SJSA1 (cell line): ENCODE results near the gene RAD51B. TPM values are rescaled to one million over a fixed set of nuclear protein-coding genes. Genes with fewer than 3 reads are reported as not detected.

Experiments used
- DNase-seq, 2 experiments: peaks; one replicate each; pipeline ENCODE4 v3.0.0-alpha.2; 2015 to 2020; ENCODE audit warnings: low spot score in 2 of 2, low read depth in 1 of 2
- H3K27ac ChIP-seq: fragments of 250-450 bp; sonication (Bioruptor Pico); 2 replicates; pipeline ENCODE4 v1.5.1; 2020; ENCODE audit warnings: mild to moderate bottlenecking, moderate library complexity
- H3K27me3 ChIP-seq: fragments of 250-450 bp; sonication (Bioruptor Pico); replicated peaks from 2 replicates; pipeline ENCODE4 v1.5.1; 2020; ENCODE audit warnings: mild to moderate bottlenecking, moderate library complexity
- H3K36me3 ChIP-seq: fragments of 250-450 bp; sonication (Bioruptor Pico); 2 replicates; pipeline ENCODE4 v1.5.1; 2020; ENCODE audit warnings: mild to moderate bottlenecking
- H3K4me1 ChIP-seq: fragments of 250-450 bp; sonication (Bioruptor Pico); replicated peaks from 2 replicates; pipeline ENCODE4 v1.6.1; 2021; ENCODE audit warnings: mild to moderate bottlenecking
- H3K4me3 ChIP-seq: fragments of 250-450 bp; sonication (Bioruptor Pico); 2 replicates; pipeline ENCODE4 v1.5.1; 2020; ENCODE audit warnings: mild to moderate bottlenecking
- H3K9me3 ChIP-seq: fragments of 250-450 bp; sonication (Bioruptor Pico); replicated peaks from 2 replicates; pipeline ENCODE4 v1.5.1; 2020; ENCODE audit warnings: mild to moderate bottlenecking
- total RNA-seq: library from RNA; depleted of rRNA; stranded (reverse); fragments of >200 nt; shearing (Covaris generic); gene quantifications from 2 replicates; pipeline ENCODE4 v1.2.3, GENCODE V29; 2014

RAD51B gene
- total RNA-seq, 1 experiment from 2014 or later = 4.7 TPM

DNA sequence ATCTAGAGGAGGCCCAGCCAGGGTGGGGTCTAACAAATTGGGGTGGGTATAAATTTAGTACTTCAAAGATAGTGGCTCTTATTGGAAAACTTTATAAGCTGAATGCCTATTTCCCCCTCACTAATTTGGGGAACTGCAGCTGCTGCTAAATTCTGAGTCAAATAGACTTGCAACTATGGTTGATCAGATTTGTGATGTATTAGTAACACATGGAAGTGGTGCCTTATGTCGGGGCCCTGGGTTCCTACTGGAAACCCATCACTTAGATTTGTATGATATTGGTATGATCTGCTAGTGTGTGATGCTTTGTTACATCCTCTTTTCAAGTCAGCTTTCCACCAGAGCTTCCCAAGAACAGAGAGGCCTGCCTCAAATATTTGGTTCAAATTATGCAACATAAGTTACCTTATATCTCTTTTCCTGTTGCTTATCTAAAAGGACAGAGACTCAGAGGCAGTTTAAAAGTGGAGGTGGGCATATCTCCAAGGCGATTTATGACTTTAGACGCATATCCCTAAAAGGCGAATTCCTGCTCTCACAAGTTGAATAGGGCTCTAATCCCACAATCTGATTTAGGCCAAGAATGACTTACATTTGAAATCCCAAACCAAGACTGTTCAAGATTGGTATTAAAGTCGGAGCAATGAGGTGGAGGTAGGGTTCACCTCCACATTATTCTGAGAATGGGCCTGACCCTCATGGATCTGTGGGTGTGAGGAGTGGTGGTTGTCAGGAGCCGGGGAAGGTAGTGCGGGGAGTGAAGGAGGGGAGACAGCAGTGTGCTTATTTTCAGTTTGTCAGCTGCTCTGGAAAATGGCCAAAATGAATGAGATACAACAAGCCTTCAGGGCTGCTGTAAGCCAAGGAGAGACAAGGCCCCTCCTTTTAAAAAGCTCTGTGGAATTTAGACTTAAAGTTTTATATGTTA lies 425.8 kb downstream of the RAD51B start:
- no peaks in the 10 kb centered on the region for H3K27me3 ChIP-seq
- no peaks in the 10 kb centered on the region for H3K36me3 ChIP-seq
- H3K9me3 ChIP-seq = no peaks in the 10 kb centered on the region
- peak overlapping the region; percentile 23; the same call in 1 of the 2 replicates for H3K27ac ChIP-seq
- peaks cover 61% of the 10 kb centered on the region for H3K4me1 ChIP-seq
- no peak for DNase-seq
- no peak overlapping the region for H3K4me3 ChIP-seq

DNA sequence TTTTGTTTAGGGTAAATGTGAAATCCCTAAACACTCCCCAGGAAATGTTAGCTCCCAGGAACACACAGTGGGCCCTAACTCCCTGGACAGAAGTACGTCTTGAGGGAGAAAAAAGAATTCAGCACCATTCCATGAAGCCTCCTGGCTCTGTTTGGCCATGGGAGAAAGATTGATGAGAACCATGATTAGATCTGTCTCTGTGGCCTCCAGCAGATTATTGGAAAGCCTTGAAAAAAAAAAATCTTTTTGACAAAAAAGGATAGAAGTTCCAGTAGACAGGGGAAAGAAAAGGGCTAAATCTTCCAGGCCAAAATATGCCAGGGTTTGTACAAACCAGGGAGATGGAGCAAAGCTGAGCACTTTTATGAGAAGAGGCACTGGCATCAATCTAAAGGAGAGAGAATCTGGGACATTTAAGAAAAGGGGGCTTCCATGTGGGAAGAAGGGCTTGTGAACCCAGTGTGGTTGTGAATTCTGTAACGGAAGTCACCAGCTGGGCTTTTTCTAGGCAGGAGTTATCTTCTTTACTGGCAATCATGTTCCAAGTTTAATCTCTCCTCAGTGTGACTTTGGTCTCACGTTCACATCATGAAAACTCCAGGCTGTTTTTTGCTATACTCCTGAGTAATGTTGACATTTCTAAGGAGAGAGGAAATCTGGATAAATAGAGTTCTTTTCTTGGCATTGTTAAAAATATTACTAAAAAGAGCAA lies 426.7 kb downstream of the RAD51B start:
- peak in 1 of 2 experiments; percentile 33 for DNase-seq
- Histone ChIP-seq H3K4me1 (peaks cover 67% of the 10 kb centered on the region), H3K4me3 (no peak overlapping the region), H3K27ac (peak overlapping the region; percentile 23; the same call in 1 of the 2 replicates), H3K27me3 (no peaks in the 10 kb centered on the region), H3K9me3 (no peaks in the 10 kb centered on the region), H3K36me3 (no peaks in the 10 kb centered on the region)

DNA sequence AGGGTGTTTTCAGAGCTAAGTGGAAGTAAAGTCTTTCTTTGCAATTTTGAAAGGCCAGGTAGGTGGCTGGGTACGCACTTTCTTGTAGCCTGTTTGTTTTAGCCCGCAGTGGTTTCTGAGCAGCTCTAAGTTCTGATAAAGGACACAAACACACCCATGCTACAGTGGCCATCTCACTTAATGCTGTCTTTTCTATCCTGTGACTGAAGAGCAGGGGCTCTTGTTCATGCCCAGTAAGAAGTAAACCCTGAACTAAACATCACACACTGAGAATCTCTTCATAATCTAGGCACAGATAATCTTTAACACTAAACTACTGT lies 427.2 kb downstream of the RAD51B start:
- Histone ChIP-seq H3K27ac (0 out of 2 replicates have a peak overlapping the region, but pooled peaks have one; percentile 23), H3K4me1 (peaks cover 67% of the 10 kb centered on the region), H3K36me3 (no peaks in the 10 kb centered on the region), H3K4me3 (no peak overlapping the region), H3K9me3 (no peaks in the 10 kb centered on the region), H3K27me3 (no peaks in the 10 kb centered on the region)
- DNase-seq = no peak

DNA sequence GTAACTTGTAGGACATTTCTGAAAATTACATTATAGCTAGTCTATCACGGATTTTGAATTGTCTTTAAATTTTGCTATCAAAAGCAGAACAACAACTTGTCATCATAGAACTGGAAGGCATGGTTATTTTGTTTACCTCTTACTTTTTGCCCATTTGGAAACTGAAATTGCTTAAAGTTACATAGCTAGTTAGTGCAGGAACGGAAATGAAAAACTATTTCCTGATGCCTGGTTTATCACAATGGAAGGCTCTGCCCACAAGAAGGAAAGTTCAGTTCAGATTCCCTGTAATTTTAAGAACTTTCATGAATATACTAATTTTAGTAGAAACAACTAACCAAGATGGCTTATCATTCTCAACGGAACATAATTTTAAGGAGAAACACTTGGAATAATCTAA lies 427.7 kb downstream of the RAD51B start:
- no peak for DNase-seq
- no peak overlapping the region for H3K4me3 ChIP-seq
- no peak overlapping the region for H3K27ac ChIP-seq
- no peaks in the 10 kb centered on the region for H3K36me3 ChIP-seq
- H3K27me3 ChIP-seq = no peaks in the 10 kb centered on the region
- peaks cover 67% of the 10 kb centered on the region for H3K4me1 ChIP-seq
- no peaks in the 10 kb centered on the region for H3K9me3 ChIP-seq

DNA sequence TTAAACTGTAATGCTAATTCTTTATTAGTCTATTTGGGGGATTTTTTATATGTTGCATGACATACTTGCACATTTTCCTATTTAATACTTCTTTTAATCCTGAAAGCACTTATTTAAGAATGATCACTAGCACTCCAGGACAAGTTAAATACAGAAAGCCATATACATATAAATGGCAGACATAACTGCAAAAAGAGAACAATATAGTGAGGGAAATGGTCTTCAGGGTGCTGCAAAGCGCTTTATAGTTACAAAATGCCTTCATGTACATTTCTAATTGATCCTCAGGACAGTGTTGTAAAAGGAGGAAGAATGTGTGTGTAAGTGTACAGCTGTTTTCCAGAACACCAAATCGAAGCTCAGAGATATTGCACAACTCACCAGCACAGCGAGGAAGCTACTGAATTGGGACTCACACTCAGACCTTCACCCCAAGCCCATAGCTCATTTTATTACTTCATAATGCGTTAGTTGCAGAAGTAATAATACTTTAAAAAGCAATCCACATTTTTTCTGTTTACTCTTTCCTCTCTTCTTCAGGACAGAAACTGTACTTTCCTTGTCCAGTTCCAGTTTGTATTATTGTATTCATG lies 428.2 kb downstream of the RAD51B start:
- H3K27ac ChIP-seq = no peak overlapping the region
- H3K4me1 ChIP-seq = peaks cover 67% of the 10 kb centered on the region
- DNase-seq = no peak

DNA sequence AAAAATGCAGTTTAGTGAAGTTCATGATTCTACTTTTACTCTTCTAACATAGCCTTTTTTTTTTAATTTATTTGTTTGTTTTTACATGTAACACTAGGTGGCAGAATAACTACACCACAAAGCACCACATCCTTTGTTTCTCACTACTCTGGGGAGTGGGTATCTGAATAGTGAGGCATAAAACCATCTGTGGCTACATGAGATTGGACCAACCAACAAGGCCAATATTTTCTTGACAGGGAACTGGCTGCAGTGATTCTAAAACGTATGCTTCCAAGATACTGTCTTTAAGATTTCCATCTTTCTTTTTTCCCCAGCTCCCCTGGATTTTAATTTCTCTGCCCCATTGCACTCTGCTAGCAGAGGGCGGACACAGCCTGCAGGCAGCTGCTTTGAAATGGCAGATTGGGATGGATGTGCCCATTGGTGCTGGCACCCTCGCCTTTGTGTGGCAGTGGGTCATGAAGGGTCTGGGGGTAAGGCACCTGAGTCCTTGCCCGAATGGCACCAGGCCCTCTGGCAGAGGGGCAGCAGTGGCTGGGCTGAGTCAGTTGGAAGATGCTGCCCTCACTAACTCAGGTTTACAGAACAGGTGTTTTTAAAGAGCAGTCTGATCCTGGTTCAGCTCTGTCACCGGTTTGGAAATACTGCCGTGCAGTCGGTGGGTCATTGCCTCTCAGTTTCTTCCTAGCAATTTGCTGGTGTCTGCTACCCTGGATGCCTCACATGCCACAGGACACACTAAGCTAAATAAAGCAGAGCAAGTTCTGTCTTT lies 429.1 kb downstream of the RAD51B start:
- DNase-seq = peak in 1 of 2 experiments; percentile 60
- no peak overlapping the region for H3K4me3 ChIP-seq
- H3K27me3 ChIP-seq = no peaks in the 10 kb centered on the region
- peak overlapping the region; percentile 41; the same call in 1 of the 2 replicates for H3K27ac ChIP-seq
- H3K36me3 ChIP-seq = no peaks in the 10 kb centered on the region
- peaks cover 68% of the 10 kb centered on the region for H3K4me1 ChIP-seq
- no peaks in the 10 kb centered on the region for H3K9me3 ChIP-seq

More for the DNA sequence above, 428.2 kb downstream of the RAD51B start:
- Histone ChIP-seq H3K9me3 (no peaks in the 10 kb centered on the region), H3K36me3 (no peaks in the 10 kb centered on the region), H3K4me3 (no peak overlapping the region), H3K27me3 (no peaks in the 10 kb centered on the region)

DNA sequence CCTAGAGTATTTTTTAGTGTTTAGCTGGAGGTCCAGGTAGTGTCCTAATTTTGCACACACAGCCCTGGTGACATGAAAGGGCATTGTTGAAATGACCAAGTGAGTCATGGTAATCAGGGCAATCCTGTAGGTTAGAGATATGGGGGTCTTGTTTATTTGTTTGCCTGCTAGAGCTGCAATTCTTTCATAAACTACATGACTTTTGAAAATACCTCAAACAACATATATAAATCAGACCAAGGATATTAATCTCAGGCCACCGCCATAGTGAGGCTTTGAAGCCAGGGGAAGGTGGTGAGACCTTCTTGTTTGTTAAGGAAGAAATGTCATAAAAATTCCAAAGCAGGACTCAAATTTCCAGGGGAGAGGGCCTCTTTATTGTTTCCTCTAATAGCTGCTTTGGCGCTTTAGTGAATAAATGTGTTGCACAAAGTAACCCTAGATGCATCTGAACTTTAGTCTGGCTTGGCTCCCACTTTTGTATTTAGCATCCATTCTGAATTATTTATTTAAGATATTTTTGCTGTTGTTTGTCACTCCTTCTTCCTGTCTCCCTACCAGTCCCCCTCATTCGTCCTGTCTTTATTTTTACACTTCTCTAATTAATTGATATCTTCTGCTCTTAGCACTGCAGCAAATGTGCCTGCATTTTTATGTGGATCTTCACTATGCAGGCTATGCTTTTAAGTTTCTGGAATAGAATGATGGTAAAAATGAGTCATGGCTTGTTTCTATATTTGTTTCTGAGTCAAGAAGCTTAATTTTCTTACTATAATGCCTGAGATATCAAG lies 430.3 kb downstream of the RAD51B start:
- DNase-seq = peak in 1 of 2 experiments; percentile 52
- Histone ChIP-seq H3K27ac (peak overlapping the region; percentile 41), H3K4me1 (peaks cover 62% of the 10 kb centered on the region), H3K36me3 (no peaks in the 10 kb centered on the region), H3K27me3 (no peaks in the 10 kb centered on the region), H3K4me3 (no peak overlapping the region), H3K9me3 (no peaks in the 10 kb centered on the region)

DNA sequence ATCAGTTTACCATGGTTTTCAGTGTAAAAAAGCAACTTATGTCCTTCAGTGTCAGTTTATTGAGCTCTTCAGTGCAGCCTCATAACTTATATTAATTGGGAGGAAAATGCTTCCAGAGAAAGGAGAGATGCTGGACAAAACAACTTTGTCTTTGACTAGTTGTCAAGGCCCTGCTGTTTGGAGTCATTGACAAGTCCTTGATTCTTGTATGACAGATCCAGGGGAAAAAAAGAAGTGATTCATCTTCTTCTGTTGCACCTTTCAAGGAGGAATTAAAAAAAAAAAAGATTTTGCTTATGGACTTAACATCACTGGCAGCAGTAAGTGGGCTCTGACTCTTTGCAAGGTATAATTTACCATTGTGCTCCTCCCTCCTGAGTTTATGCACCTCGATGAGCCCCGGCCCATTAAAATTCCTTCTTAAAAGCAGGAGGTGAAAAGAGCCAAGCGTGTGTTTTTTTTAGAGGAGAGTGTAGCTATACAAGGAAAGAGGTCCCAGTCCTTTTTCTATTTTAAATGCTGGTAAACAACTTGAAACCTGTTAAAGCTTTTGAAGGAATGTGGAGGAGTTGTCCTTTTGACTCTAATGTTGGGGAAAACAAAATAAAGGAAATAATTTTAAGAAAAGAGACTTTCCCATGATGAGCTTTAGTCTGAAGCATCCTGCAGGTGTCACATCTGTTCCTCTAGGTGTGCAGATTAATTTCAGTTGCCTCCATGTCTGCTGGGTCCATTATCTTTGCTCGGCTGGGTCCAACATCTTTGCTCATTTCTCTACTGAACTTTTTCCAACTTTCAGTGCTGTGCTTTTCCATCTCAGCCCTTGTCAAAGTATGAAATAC lies 431.6 kb downstream of the RAD51B start:
- Histone ChIP-seq H3K9me3 (no peaks in the 10 kb centered on the region), H3K36me3 (no peaks in the 10 kb centered on the region), H3K4me3 (no peak overlapping the region), H3K27ac (peak overlapping the region; percentile 37; the same call in 1 of the 2 replicates), H3K4me1 (peaks cover 64% of the 10 kb centered on the region), H3K27me3 (no peaks in the 10 kb centered on the region)
- DNase-seq = no peak

DNA sequence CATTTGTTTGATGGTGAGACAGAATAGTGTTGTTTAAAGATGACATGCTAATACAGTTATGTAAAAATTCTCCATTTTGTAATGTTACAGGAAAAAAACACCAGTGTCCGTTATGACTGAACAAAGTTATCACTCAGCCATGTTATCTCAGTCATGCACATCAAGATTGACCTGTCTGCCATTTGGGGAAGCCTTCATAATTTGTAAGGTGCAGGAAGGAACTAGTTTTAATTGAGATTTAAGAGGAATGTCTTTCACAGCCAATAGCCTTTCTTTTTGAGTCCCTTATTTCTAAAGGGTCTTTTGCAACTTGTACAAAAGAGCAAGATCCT lies 432.2 kb downstream of the RAD51B start:
- Histone ChIP-seq H3K4me1 (peaks cover 58% of the 10 kb centered on the region), H3K36me3 (no peaks in the 10 kb centered on the region), H3K4me3 (no peak overlapping the region), H3K27ac (no peak overlapping the region), H3K27me3 (no peaks in the 10 kb centered on the region), H3K9me3 (no peaks in the 10 kb centered on the region)
- DNase-seq = no peak

DNA sequence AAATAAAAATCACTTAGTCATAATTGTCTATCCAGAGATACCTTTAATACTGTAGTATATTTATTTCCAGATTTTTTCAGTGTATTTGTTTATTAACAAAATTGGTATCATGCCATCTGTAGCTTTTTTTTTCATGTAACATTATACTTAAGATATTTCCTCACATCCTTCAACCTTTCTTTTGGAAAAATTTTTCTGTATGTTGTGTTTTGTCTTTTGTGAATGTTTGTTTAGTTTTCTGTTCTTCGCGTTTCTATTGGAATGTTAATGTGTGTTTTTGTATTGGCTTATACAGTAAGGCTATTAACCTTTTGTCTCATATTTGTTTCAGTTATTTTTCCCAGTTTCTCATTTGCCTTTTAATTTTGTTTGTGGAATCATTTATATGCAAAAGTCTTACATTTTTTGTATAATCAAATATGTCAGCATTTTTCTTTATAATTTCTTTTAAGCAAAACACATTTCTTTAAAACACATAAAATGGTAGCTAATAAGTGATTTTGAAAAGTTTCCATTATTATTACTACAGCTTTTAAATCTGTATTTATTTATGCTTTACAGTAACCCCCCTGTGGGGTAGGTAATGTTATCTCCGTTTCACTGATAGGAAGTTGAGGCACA lies 433.7 kb downstream of the RAD51B start:
- no peak overlapping the region for H3K4me3 ChIP-seq
- no peaks in the 10 kb centered on the region for H3K9me3 ChIP-seq
- H3K36me3 ChIP-seq = no peaks in the 10 kb centered on the region
- no peak overlapping the region for H3K27ac ChIP-seq
- no peak for DNase-seq
- peaks cover 48% of the 10 kb centered on the region for H3K4me1 ChIP-seq
- no peaks in the 10 kb centered on the region for H3K27me3 ChIP-seq

DNA sequence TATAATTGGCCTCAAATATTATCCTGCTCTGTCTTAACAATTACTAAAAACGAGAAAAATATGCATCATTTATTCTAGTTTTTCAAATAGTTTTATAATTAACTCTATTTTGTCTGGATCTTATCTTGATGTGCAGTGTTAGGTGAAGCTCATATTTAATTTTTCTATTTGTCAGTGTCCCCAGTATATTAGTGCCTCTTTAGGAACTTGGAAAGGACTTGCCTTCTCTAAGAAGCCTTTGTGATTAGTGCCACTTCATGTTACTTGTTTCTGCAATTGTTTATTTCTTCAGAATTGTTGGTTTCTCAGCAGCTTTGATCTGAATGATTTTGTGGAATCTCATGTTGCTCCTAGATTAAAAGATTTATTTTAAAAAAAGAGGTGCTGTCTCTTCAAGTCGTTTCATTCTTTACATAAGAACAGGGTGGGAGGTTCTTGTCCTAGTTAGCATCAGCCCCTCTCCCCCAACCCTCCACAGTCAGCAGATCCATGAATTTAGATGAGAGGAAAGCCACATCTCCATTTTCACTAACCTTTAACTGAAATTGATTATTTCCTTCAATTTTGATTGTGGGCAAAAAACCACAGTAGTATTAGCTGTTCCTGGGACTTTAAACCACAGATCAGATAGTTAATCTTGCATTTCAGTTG lies 434.4 kb downstream of the RAD51B start:
- Histone ChIP-seq H3K27me3 (no peaks in the 10 kb centered on the region), H3K36me3 (no peaks in the 10 kb centered on the region), H3K27ac (no peak overlapping the region), H3K4me3 (no peak overlapping the region), H3K9me3 (no peaks in the 10 kb centered on the region), H3K4me1 (peaks cover 41% of the 10 kb centered on the region)
- no peak for DNase-seq
